GM21447 (cell line): ENCODE measurements around the gene OGT.

Source experiments
- ATAC-seq: cut with Tn5 transposase; IDR thresholded peaks from one replicate; pipeline ENCODE4 v1.9.1; 2021; ENCODE audit not compliant: unreplicated experiment

OGT gene

DNA sequence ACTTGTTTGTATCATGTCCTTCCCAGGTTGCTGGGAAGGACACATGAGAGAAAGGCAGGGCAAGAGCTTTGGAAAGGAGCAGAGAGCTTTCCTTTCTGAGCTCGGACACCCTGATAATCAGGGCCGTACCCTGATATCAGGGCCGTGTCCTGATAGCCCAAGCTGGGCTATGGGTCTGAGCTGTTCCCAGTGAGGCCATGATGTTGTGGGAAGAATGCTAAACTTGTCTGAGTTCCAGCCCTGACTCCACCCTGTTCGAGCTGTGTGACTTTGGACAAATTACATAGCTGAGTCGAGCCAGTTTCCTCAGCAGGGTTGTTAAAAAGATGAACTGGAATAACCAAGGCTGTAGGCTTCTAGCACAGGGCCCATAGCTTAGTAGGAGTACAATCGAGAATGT lies 88.7 kb downstream of the OGT start:
- no peak for ATAC-seq

DNA sequence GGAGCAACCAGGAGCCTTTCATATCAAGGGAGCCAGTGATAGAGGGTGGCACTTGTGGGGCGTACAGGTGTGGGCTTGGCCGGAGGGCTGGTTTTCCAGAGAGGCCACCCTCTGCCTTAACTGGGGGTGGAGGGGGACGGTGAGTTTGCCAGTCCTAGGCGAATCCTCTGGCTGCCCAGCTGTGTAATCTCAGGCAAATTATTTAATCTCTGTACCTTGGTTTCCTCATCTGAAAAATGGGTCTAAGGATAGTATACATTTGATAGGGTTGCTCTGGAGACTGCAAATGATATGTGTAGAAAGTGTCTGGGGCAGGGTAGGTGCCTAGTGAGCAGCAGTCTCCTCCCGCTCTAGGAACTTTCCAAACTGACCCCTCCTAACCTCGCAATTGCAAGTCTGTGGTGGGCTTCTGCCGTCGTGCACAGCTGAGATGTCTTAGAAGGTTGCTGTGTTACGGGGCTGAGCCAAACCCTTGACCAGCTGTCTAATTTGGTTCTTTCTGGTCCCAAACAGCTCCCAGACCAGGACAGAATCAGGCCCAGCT lies 89.2 kb downstream of the OGT start:
- no peak for ATAC-seq

DNA sequence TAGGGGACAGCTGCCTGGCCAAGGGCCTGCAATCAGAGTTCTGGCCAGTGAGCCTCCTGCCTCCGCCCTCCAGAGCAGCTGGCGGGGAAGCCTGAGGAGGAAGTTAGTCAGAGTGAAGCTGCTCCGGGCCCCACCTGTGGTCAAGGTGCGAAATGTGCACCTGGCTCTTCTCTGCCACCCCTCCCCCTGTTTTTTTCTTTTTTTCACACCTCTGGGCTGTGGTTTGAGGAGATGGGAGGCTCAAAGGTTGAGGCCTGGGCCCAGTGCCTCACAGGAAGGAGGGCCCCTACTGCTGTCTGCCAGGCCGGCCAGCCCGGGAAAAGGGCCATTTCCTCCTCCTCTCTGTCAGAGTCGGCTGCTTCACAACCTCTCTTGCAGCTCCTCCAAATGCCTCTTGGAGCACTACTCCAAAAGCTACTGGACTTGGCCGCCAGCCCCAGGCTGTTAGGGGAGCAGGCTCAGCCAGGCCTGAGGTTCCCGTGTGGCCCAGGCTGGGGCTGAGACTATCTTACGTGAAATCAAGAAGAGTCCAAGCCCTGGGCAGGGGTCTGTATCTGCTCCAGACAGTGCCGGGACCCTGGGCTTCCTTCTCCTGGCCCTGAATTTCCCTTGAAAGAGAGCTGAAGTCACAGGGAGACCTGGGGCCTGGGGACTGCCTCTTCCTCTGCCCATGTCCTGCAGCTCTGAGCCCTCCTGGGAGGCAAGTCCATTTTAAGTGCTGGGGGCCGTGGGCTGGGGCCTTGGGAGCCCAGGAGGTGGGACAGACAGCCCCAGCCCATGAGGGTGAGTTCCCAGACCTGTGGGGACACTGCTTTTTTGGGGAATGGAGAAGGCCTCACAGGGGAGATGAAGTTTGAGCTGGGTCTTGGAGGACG lies 89.9 kb downstream of the OGT start:
- peak; percentile 54 for ATAC-seq

DNA sequence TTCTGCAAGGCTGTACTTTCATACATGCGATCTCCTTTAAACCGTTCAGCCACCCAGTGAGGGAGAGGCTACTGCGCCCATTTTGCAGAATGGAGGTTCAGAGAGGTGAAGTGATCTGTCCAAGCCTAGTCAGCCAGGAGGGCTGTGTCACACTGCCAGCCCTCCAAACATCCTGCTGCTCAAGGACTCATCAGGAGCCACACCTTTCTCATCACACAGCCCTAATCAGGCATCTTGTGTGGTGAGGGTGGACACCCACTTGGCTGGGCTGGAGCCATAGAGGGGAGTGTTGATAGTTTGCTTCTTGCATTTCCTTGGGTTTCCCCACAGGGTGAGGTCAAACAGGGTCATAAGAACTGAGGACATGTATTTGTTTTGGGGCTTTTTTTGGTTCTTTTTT lies 90.8 kb downstream of the OGT start:
- ATAC-seq: no peak

- no peak for ATAC-seq
These were observed 92.6 kb downstream of the OGT start for GRCh38 chrX:71625471-71625870.
